Progenitor cell of endocrine pancreas (in vitro differentiated cells): ENCODE measurements around the gene ZBTB16. TPM values are rescaled to one million over a fixed set of nuclear protein-coding genes. Genes with fewer than 3 reads are reported as not detected.

Experiments
- DNase-seq: peaks from one replicate; pipeline ENCODE4 v3.0.0; 2021; ENCODE audit warnings: low spot score; ENCODE audit not compliant: unreplicated experiment
- H3K27ac Mint-ChIP-seq: 2 replicates; pipeline ENCODE4 v1.8.0; 2021; ENCODE audit warnings: mild to moderate bottlenecking, moderate library complexity, mixed read lengths
- H3K27me3 Mint-ChIP-seq: 2 replicates; pipeline ENCODE4 v1.8.0; 2021; ENCODE audit warnings: mixed read lengths
- H3K36me3 Mint-ChIP-seq: 2 replicates; pipeline ENCODE4 v1.8.0; 2022; ENCODE audit warnings: mixed read lengths; ENCODE audit not compliant: insufficient read depth
- H3K4me1 Mint-ChIP-seq: 2 replicates; pipeline ENCODE4 v1.8.0; 2021; ENCODE audit warnings: low read depth, mixed read lengths
- H3K4me3 Mint-ChIP-seq: 2 replicates; pipeline ENCODE4 v1.8.0; 2021; ENCODE audit warnings: low read depth, mild to moderate bottlenecking, moderate library complexity, mixed read lengths
- H3K9me3 Mint-ChIP-seq: 2 replicates; pipeline ENCODE4 v1.8.0; 2021; ENCODE audit warnings: low read depth, mixed read lengths
- total RNA-seq: library from RNA; stranded (reverse); gene quantifications from 2 replicates; pipeline ENCODE4 v1.2.1, GENCODE V29; 2021
- TF ChIP-seq, protein P1 (sequence below): fragments of 200-600 bp; sonication (generic); IDR thresholded peaks from one replicate; pipeline ENCODE4 v1.5.0; 2021; ENCODE audit warnings: antibody characterized with exemption, mild to moderate bottlenecking; ENCODE audit not compliant: unreplicated experiment

The ZBTB16 gene
- total RNA-seq, 1 donor from 2014 or later, result 29.6 TPM

DNA sequence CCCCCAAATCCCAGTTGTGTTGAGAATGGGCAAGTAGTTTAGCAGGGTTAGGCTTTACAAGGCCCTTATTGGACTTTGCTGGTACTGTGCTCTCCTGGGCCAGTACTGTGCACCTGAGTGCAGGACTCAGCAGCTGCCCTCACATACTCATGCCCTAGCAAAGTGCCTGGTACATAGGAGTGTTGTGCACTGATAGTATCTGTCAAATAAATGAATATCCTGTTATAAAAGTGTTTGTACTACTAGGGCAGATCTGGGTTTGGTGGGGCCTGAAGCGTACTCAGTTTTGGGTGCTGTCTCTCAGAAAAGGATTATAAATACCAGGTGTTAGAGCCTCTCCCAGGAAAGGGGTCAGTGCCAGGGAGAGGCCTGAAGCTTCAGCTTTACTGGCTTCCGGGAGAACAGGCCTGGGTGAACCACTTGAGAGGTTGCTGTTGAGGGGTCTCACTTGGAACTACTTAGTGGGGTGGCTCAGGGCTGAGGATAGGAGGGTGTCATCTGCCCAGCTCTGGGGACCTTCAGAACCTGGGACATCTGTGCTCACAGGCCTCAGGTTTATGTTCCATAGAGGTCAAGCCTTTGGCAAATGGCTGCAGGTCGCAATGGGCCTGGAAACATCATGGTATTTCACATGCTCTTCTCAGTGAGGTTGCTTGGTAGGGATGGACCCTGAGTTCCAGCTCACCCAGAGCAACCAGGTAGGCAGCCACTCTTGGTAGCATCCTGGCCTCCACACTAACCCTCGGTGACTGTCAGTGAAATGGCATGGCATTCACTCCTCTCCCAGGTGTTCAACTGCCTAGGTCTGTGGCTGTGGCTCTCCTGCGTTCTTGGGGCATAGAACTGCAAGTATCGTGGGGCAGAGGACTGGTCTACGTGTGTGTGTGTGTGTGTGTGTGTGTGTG lies 106.1 kb downstream of the ZBTB16 start:
- no peaks in the 10 kb centered on the region for H3K36me3 Mint-ChIP-seq
- no peak overlapping the region for H3K27ac Mint-ChIP-seq
- H3K9me3 Mint-ChIP-seq, result no peaks in the 10 kb centered on the region
- no peak overlapping the region for H3K4me3 Mint-ChIP-seq
- DNase-seq, result no peak
- TF ChIP-seq, protein P1, sequence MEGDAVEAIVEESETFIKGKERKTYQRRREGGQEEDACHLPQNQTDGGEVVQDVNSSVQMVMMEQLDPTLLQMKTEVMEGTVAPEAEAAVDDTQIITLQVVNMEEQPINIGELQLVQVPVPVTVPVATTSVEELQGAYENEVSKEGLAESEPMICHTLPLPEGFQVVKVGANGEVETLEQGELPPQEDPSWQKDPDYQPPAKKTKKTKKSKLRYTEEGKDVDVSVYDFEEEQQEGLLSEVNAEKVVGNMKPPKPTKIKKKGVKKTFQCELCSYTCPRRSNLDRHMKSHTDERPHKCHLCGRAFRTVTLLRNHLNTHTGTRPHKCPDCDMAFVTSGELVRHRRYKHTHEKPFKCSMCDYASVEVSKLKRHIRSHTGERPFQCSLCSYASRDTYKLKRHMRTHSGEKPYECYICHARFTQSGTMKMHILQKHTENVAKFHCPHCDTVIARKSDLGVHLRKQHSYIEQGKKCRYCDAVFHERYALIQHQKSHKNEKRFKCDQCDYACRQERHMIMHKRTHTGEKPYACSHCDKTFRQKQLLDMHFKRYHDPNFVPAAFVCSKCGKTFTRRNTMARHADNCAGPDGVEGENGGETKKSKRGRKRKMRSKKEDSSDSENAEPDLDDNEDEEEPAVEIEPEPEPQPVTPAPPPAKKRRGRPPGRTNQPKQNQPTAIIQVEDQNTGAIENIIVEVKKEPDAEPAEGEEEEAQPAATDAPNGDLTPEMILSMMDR, result no peak
- H3K4me1 Mint-ChIP-seq, result peaks cover 23% of the 10 kb centered on the region
- no peaks in the 10 kb centered on the region for H3K27me3 Mint-ChIP-seq

DNA sequence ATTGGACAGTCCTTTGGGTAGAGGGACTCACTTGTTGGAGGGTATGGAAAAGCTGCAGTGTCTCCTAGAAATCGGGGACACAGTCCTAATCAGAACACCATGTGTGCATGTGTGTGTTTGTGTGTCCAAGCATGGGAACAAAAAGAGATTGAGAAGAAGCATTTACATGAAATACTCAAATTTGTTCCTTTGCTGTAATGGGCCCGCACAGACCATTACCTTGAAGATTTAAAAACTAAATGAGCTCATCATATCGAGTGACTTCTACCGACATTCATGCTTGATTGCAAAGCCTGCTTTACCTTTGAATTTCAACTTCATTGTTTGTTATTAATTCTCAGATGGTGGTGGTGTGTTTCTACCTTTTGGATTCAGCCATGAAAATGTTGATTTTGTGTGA lies 106.9 kb downstream of the ZBTB16 start:
- no peak overlapping the region for H3K4me3 Mint-ChIP-seq
- DNase-seq, result no peak
- H3K27me3 Mint-ChIP-seq, result no peaks in the 10 kb centered on the region
- no peaks in the 10 kb centered on the region for H3K9me3 Mint-ChIP-seq
- TF ChIP-seq, protein P1, result no peak
- H3K36me3 Mint-ChIP-seq, result no peaks in the 10 kb centered on the region
- no peak overlapping the region for H3K27ac Mint-ChIP-seq
- peaks cover 28% of the 10 kb centered on the region for H3K4me1 Mint-ChIP-seq

DNA sequence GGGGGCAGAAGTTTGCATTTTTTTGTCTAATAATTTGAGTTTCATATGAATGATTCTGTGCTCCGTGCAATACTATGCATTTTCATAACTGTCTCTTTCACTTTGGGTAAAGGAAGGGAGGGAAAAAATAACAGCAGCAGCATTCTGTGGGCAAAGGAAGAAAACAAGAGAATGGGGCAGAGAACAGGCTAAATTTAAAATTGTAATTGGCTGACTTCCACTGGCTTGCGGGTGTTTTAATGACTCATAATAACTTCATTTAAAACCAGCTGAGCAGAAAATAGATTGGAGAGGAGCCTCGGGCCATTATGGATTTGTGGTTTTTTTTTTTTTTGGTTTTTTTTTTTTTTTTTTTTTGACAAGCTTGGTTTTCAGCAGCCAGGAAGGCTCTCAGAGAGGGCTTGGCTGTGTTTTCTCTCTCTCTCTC lies 107.4 kb downstream of the ZBTB16 start:
- Mint-ChIP-seq H3K4me3 (no peak overlapping the region), H3K27me3 (no peaks in the 10 kb centered on the region), H3K27ac (no peak overlapping the region), H3K9me3 (no peaks in the 10 kb centered on the region), H3K4me1 (peaks cover 31% of the 10 kb centered on the region), H3K36me3 (no peaks in the 10 kb centered on the region)
- TF ChIP-seq, protein P1, result no peak
- DNase-seq, result no peak

DNA sequence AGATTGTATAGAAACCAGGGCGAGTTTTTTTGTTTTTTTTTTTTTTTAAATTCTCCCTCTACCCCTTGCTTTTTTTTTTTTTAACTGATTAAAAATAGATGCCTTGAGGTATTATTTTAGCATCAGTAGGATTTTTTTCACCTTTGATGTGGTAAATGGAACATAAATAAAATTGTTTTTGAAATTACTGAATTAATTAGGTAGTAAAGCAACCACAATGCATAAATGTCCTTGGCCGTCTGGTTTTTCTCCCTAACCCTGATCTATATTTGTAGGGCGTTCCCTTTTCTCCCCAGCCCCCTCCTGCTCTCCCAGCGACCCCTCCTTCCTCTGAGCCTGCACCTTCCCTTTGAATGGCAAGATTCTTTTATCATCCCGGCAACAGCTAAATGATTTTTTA lies 107.8 kb downstream of the ZBTB16 start:
- Mint-ChIP-seq H3K4me1 (peaks cover 31% of the 10 kb centered on the region), H3K36me3 (no peaks in the 10 kb centered on the region), H3K4me3 (no peak overlapping the region), H3K27me3 (no peaks in the 10 kb centered on the region), H3K27ac (peak overlapping the region; percentile 43), H3K9me3 (no peaks in the 10 kb centered on the region)
- no peak for DNase-seq
- TF ChIP-seq, protein P1, result no peak

DNA sequence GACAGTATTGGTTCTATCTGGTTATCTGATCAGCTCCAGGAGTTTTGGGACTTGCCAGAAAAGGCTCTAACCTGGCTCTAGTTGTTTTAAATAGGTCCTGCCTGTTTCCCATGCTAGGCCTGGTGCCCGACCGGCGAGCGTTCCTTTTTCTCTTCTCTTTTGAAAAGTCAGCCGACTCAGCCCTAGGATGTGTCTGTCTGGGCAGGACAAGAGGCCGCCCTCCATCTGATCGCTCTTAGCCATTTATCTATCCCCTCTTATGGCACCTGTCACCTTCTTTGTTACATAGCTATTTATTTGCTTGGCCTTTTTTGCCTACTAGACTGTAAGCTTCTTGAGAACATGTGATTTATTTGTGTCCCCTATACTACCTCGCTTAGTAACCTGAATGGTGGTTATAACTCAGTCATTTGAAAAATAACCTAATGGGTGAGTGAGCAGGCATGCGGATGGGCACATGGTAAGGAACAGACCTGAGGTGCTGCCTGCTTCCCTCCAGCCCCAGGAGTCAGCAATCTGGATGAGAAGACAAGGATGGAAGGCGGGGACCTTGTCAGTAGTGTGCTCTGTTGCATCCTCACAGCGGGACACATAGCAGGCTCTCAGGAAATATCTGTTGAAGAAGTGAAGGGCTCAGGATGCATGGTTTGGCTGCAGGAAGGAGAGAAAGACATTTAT lies 108.4 kb downstream of the ZBTB16 start:
- no peaks in the 10 kb centered on the region for H3K36me3 Mint-ChIP-seq
- DNase-seq, result no peak
- H3K27me3 Mint-ChIP-seq, result no peaks in the 10 kb centered on the region
- peak overlapping the region; percentile 43 for H3K27ac Mint-ChIP-seq
- no peak overlapping the region for H3K4me3 Mint-ChIP-seq
- TF ChIP-seq, protein P1, result no peak
- H3K4me1 Mint-ChIP-seq, result peaks cover 34% of the 10 kb centered on the region
- H3K9me3 Mint-ChIP-seq, result no peaks in the 10 kb centered on the region
